ENCODE data around the gene C1QTNF1. TPM values are rescaled to one million over a fixed set of nuclear protein-coding genes. Genes with fewer than 3 reads are reported as not detected.

C1QTNF1 gene
- total RNA-seq, 6 experiments from 2014 or later = 8.0 to 15.0 (median 8.6) TPM

GRCh38 chr17:79050551-79050950 lies 26.6 kb downstream of the C1QTNF1 start:
- H3K36me3 Mint-ChIP-seq (ENCODE audit: low read depth) = peaks cover 6% of the 10 kb centered on the region
- H3K4me1 Mint-ChIP-seq (ENCODE audit: low read depth) = peaks cover 35% of the 10 kb centered on the region
- no peak for DNase-seq
- TF ChIP-seq CTCF (IDR thresholded peaks at IDR 0.05) = no peak
- peaks cover 10% of the 10 kb centered on the region for H3K9me3 Mint-ChIP-seq
- no peaks in the 10 kb centered on the region; the same call in 1 of the 2 replicates for H3K27me3 Mint-ChIP-seq (ENCODE audit: insufficient read depth)
- no peak overlapping the region for H3K4me3 Mint-ChIP-seq
- no peak overlapping the region for H3K27ac Mint-ChIP-seq

GRCh38 chr17:79051306-79051705 lies 27.3 kb downstream of the C1QTNF1 start:
- no peak for DNase-seq
- peaks cover 6% of the 10 kb centered on the region for H3K36me3 Mint-ChIP-seq (ENCODE audit: low read depth)
- H3K27ac Mint-ChIP-seq = no peak overlapping the region
- H3K9me3 Mint-ChIP-seq = peaks cover 10% of the 10 kb centered on the region
- H3K4me1 Mint-ChIP-seq (ENCODE audit: low read depth) = peaks cover 28% of the 10 kb centered on the region
- no peak overlapping the region for H3K4me3 Mint-ChIP-seq
- no peaks in the 10 kb centered on the region; the same call in 1 of the 2 replicates for H3K27me3 Mint-ChIP-seq (ENCODE audit: insufficient read depth)
- no peak for TF ChIP-seq CTCF (IDR thresholded peaks at IDR 0.05)

- H3K36me3 Mint-ChIP-seq (ENCODE audit: low read depth) = peaks cover 6% of the 10 kb centered on the region
- H3K9me3 Mint-ChIP-seq = peaks cover 10% of the 10 kb centered on the region
- no peak overlapping the region for H3K27ac Mint-ChIP-seq
Observed at GRCh38 chr17:79052131-79052530, 28.2 kb downstream of the C1QTNF1 start.

GRCh38 chr17:79053251-79053925 lies 29.4 kb downstream of the C1QTNF1 start:
- H3K36me3 Mint-ChIP-seq (ENCODE audit: low read depth) = peaks cover 6% of the 10 kb centered on the region
- peak; percentile 56 for DNase-seq
- H3K4me3 Mint-ChIP-seq = no peak overlapping the region; the same call in 1 of the 2 replicates
- TF ChIP-seq CTCF (IDR thresholded peaks at IDR 0.05) = no peak
- peaks cover 6% of the 10 kb centered on the region; the same call in 1 of the 2 replicates for H3K27me3 Mint-ChIP-seq (ENCODE audit: insufficient read depth)
- peak overlapping the region; percentile 54; the same call in 1 of the 2 replicates for H3K27ac Mint-ChIP-seq
- peaks cover 10% of the 10 kb centered on the region for H3K9me3 Mint-ChIP-seq
- H3K4me1 Mint-ChIP-seq (ENCODE audit: low read depth) = peaks cover 28% of the 10 kb centered on the region

More at GRCh38 chr17:79052131-79052530, 28.2 kb downstream of the C1QTNF1 start:
- TF ChIP-seq CTCF (IDR thresholded peaks at IDR 0.05) = no peak
- no peak overlapping the region for H3K4me3 Mint-ChIP-seq
- peaks cover 28% of the 10 kb centered on the region for H3K4me1 Mint-ChIP-seq (ENCODE audit: low read depth)
- no peaks in the 10 kb centered on the region; the same call in 1 of the 2 replicates for H3K27me3 Mint-ChIP-seq (ENCODE audit: insufficient read depth)
- no peak for DNase-seq

GRCh38 chr17:79054200-79054960 lies 30.4 kb downstream of the C1QTNF1 start:
- no peak for TF ChIP-seq CTCF (IDR thresholded peaks at IDR 0.05)
- H3K36me3 Mint-ChIP-seq (ENCODE audit: low read depth) = peaks cover 6% of the 10 kb centered on the region
- peaks cover 33% of the 10 kb centered on the region for H3K4me1 Mint-ChIP-seq (ENCODE audit: low read depth)
- peaks cover 10% of the 10 kb centered on the region for H3K9me3 Mint-ChIP-seq
- no peak overlapping the region for H3K27ac Mint-ChIP-seq
- peaks cover 10% of the 10 kb centered on the region for H3K27me3 Mint-ChIP-seq (ENCODE audit: insufficient read depth)
- no peak for DNase-seq
- no peak overlapping the region for H3K4me3 Mint-ChIP-seq

Data from HFFc6 (cell line).